Mesodermal cell (in vitro differentiated cells): ENCODE measurements around the gene PRKCA.

Experiments
- H3K27ac ChIP-seq: 2 replicates; pipeline ENCODE4 v1.7.0; 2013; ENCODE audit warnings: mild to moderate bottlenecking, low read depth, low read length, moderate library complexity; ENCODE audit not compliant: severe bottlenecking
- H3K36me3 ChIP-seq: 2 replicates; pipeline ENCODE4 v1.7.1; 2013; ENCODE audit warnings: mild to moderate bottlenecking, low read length, moderate library complexity; ENCODE audit not compliant: control insufficient read depth, insufficient read depth
- H3K4me1 ChIP-seq: one replicate; pipeline ENCODE4 v1.7.1; 2013; ENCODE audit warnings: mild to moderate bottlenecking, low read length; ENCODE audit not compliant: insufficient read depth, control insufficient read depth, poor library complexity, severe bottlenecking
- H3K4me3 ChIP-seq: 2 replicates; pipeline ENCODE4 v1.7.0; 2013; ENCODE audit warnings: low read length, control low read depth, mild to moderate bottlenecking; ENCODE audit not compliant: insufficient read depth, poor library complexity, severe bottlenecking; ENCODE audit errors: extremely low read depth
- H3K9me3 ChIP-seq: 2 replicates; pipeline ENCODE4 v1.7.1; 2013; ENCODE audit warnings: mild to moderate bottlenecking, low read length, moderate library complexity; ENCODE audit not compliant: control insufficient read depth
- WGBS, 2 experiments: methylation state at CpG; one replicate each; pipeline ENCODE4 v1.1.5; 2013; ENCODE audit warnings: missing lambda C conversion rate in 2 of 2; ENCODE audit not compliant: insufficient coverage in 2 of 2; 5-methylcytosine and 5-hydroxymethylcytosine counted together

PRKCA gene

GRCh38 chr17:66839616-66840015 lies 537.2 kb downstream of the PRKCA start:
- Histone ChIP-seq H3K27ac (no peak overlapping the region), H3K36me3 (no peaks in the 10 kb centered on the region), H3K4me3 (no peak overlapping the region), H3K4me1 (no peaks in the 10 kb centered on the region), H3K9me3 (no peaks in the 10 kb centered on the region)
- 90 to 91% methylated on average over 8 to 9 of the region's 9 CpGs for whole genome bisulfite sequencing, 2 experiments

GRCh38 chr17:66840061-66840460 lies 537.6 kb downstream of the PRKCA start:
- WGBS, 2 experiments = 89 to 95% methylated on average over 7 to 9 of the region's 10 CpGs
- Histone ChIP-seq H3K27ac (no peak overlapping the region), H3K4me1 (no peaks in the 10 kb centered on the region), H3K4me3 (no peak overlapping the region), H3K9me3 (no peaks in the 10 kb centered on the region), H3K36me3 (no peaks in the 10 kb centered on the region)

- H3K36me3 ChIP-seq = no peaks in the 10 kb centered on the region
These were observed 538.9 kb downstream of the PRKCA start for GRCh38 chr17:66841328-66841727.

GRCh38 chr17:66841744-66842143 lies 539.3 kb downstream of the PRKCA start:
- H3K27ac ChIP-seq = no peak overlapping the region
- H3K9me3 ChIP-seq = no peaks in the 10 kb centered on the region
- no peaks in the 10 kb centered on the region for H3K36me3 ChIP-seq
- no peaks in the 10 kb centered on the region for H3K4me1 ChIP-seq
- 81% methylated on average over 3 of the region's 4 CpGs; no CpG with 5 or more reads in 1 of the 2 experiments for WGBS, 2 experiments
- H3K4me3 ChIP-seq = no peak overlapping the region

More at GRCh38 chr17:66841328-66841727, 538.9 kb downstream of the PRKCA start:
- H3K9me3 ChIP-seq = no peaks in the 10 kb centered on the region
- no peak overlapping the region for H3K27ac ChIP-seq
- no peak overlapping the region for H3K4me3 ChIP-seq
- H3K4me1 ChIP-seq = no peaks in the 10 kb centered on the region
- WGBS, 2 experiments = 70 to 83% methylated on average over 2 to 3 of the region's 4 CpGs

DNA sequence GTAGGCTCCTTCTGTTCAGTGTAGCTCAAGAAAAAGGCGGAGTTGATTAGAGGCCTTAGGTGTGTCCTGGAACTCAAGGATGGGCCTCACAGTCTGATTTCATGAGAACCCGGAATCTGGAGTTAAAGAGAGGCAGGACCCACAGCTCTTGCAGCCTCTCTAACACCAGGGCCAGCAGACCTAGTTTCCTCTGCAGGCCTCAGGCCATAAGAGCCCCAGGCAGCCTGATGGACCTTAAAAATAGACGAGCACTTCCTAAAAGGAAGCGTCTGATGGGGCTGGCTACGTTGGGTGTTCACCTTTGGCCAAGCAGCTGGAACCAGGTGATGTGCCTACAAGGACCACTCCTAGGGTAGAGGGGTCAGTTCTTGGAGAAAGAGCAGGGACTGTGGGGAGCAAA lies 540.1 kb downstream of the PRKCA start:
- no peaks in the 10 kb centered on the region for H3K9me3 ChIP-seq
- H3K4me1 ChIP-seq = no peaks in the 10 kb centered on the region
- H3K4me3 ChIP-seq = no peak overlapping the region
- H3K36me3 ChIP-seq = no peaks in the 10 kb centered on the region
- no peak overlapping the region for H3K27ac ChIP-seq
- 77 to 96% methylated on average over 5 of the region's 5 CpGs for WGBS, 2 experiments

GRCh38 chr17:66842959-66843358 lies 540.5 kb downstream of the PRKCA start:
- Histone ChIP-seq H3K36me3 (no peaks in the 10 kb centered on the region), H3K4me1 (no peaks in the 10 kb centered on the region), H3K4me3 (no peak overlapping the region), H3K9me3 (no peaks in the 10 kb centered on the region), H3K27ac (no peak overlapping the region)
- WGBS, 2 experiments = 93 to 100% methylated on average over 1 to 2 of the region's 3 CpGs

DNA sequence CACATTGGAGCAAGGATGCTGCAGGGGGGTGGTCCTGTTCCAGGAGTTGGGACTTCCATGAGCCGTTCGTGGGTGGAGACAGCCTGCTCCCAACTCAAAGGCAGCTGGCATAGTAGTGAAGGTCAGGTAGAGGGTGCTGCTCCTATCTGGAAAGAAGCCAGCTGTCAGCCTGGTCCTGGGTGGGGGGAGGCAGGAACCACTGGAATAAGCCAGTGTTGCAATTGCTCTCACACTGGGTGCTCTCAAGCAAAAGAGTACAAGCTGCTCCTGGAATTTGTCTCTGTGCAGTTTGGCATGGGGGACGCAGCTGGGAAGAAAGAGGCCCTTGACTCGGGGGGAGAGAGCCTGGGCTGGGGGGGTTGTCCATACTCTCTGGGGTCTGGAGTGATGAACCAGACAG lies 541.2 kb downstream of the PRKCA start:
- H3K4me1 ChIP-seq = no peaks in the 10 kb centered on the region
- H3K27ac ChIP-seq = no peak overlapping the region
- WGBS, 2 experiments = 70 to 80% methylated on average over 4 of the region's 4 CpGs
- no peaks in the 10 kb centered on the region for H3K36me3 ChIP-seq
- H3K4me3 ChIP-seq = no peak overlapping the region
- H3K9me3 ChIP-seq = no peaks in the 10 kb centered on the region

- WGBS, 2 experiments = 61 to 69% methylated on average over 2 to 3 of the region's 3 CpGs
- Histone ChIP-seq H3K4me3 (no peak overlapping the region), H3K4me1 (no peaks in the 10 kb centered on the region), H3K27ac (no peak overlapping the region), H3K36me3 (no peaks in the 10 kb centered on the region), H3K9me3 (no peaks in the 10 kb centered on the region)
These were observed 545.3 kb downstream of the PRKCA start for GRCh38 chr17:66847704-66848103.

GRCh38 chr17:66848496-66848895 lies 546.1 kb downstream of the PRKCA start:
- Histone ChIP-seq H3K4me3 (no peak overlapping the region), H3K36me3 (no peaks in the 10 kb centered on the region), H3K4me1 (no peaks in the 10 kb centered on the region), H3K9me3 (no peaks in the 10 kb centered on the region), H3K27ac (no peak overlapping the region)
- 90 to 100% methylated on average over 2 to 3 of the region's 6 CpGs for WGBS, 2 experiments

- WGBS, 2 experiments = 88 to 89% methylated on average over 3 to 9 of the region's 14 CpGs
- H3K4me3 ChIP-seq = no peak overlapping the region
- H3K9me3 ChIP-seq = no peaks in the 10 kb centered on the region
- no peaks in the 10 kb centered on the region for H3K4me1 ChIP-seq
- no peak overlapping the region for H3K27ac ChIP-seq
- no peaks in the 10 kb centered on the region for H3K36me3 ChIP-seq
These were observed 546.7 kb downstream of the PRKCA start for GRCh38 chr17:66849032-66849655.

DNA sequence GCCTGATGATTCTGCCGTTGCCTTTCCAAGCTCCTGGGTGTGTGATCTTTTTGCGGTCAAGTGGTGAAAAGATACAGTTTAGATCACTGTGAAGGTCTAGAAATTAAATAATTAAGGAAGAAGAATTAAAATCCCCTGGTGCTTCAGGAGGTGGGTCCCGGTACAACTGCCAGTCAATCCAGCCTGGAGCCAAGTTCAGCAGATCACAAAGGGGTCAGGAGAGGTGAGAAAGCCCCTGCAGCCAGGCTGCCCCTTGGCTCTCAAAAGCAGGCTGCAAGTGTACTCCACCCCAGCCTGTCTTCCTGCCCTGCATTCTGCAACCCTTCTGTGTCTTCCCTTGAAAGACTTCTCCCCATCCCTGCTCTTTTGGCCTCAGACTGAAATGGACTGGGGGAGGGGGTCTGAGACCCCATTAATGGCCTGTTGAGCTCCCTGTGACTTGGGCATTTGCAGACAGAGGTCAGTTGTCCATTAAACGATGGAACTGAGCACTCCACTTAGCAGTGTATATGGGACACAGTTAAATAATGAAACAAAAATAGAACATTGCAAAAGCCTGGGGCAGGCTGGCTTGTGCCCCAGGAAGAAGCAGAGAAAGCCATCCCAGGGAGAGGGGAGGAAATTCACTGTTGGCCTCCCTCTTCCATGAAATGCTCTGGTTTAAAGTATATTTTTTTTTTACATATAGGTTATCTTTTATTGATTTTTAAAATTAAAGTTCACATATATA lies 547.6 kb downstream of the PRKCA start:
- Histone ChIP-seq H3K27ac (no peak overlapping the region), H3K36me3 (no peaks in the 10 kb centered on the region), H3K4me1 (no peaks in the 10 kb centered on the region), H3K9me3 (no peaks in the 10 kb centered on the region), H3K4me3 (no peak overlapping the region)
- 90 to 100% methylated on average over 1 to 2 of the region's 4 CpGs for WGBS, 2 experiments
